ENCODE measurements around the gene KISS1R.

- TF ChIP-seq CTCF (IDR thresholded peaks at IDR 0.05; ENCODE audit: low read length): no peak
- no peak for TF ChIP-seq EZH2 (IDR thresholded peaks at IDR 0.05; ENCODE audit: borderline replicate concordance, low read length)
These were observed 37.3 kb upstream of the KISS1R start for GRCh38 chr19:879711-880438.
